Esophagus squamous epithelium (tissue), 5 donors: ENCODE results near the gene GALNT16. TPM values are rescaled to one million over a fixed set of nuclear protein-coding genes. Genes with fewer than 3 reads are reported as not detected.

Experiments used
- DNase-seq: peaks from one replicate; lab custom pipeline; 2025; lab: John Stamatoyannopoulos, UW
- H3K27ac ChIP-seq, 4 donors: fragments of 200-600 bp; sonication (generic); one replicate each; pipeline ENCODE4 v1.5.1; 2016 to 2019; ENCODE audit warnings: mild to moderate bottlenecking in 1 of 4
- H3K27me3 ChIP-seq, 4 donors: fragments of 200-600 bp; sonication (generic); 1 replicate in 3 of 4; 2 replicates in 1 of 4; pipeline versions ENCODE4 v1.5.1 to v1.6.0; 2017 to 2021; ENCODE audit warnings: antibody characterized with exemption in 1 of 4
- H3K36me3 ChIP-seq, 3 donors: fragments of 200-600 bp; sonication (generic); one replicate each; pipeline ENCODE4 v1.5.1; 2016 to 2019
- H3K4me1 ChIP-seq, 3 donors: fragments of 200-600 bp; sonication (generic); one replicate each; pipeline ENCODE4 v1.5.1; 2017 to 2019
- H3K4me3 ChIP-seq, 4 donors: fragments of 200-600 bp; sonication (generic); 1 replicate in 3 of 4; 2 replicates in 1 of 4; pipeline ENCODE4 v1.5.1; 2016 to 2019; ENCODE audit warnings: mild to moderate bottlenecking in 2 of 4, moderate library complexity in 1 of 4
- H3K9me3 ChIP-seq, 3 donors: fragments of 200-600 bp; sonication (generic); one replicate each; pipeline ENCODE4 v1.5.1; 2016 to 2019
- CTCF ChIP-seq, 6 experiments: fragments of 450-650 bp in 4 of 6; fragments of 200-600 bp in 2 of 6; sonication (generic) in 2 of 6; IDR thresholded peaks; one replicate each; pipeline ENCODE4 v1.5.1; 2016 to 2019; ENCODE audit warnings: antibody characterized with exemption in 6 of 6, mild to moderate bottlenecking in 4 of 6, moderate library complexity in 4 of 6
- POLR2A ChIP-seq, 4 donors: fragments of 450-650 bp; IDR thresholded peaks; one replicate each; pipeline ENCODE4 v1.6.1; 2017; ENCODE audit warnings: antibody characterized with exemption in 4 of 4, mild to moderate bottlenecking in 4 of 4, moderate library complexity in 3 of 4
- WGBS, 2 donors: methylation state at CpG; one replicate each; pipeline ENCODE4 v1.1.5; 2018; 5-methylcytosine and 5-hydroxymethylcytosine counted together
- intact Hi-C: fragments of 100-400 bp; cut with DNase I; formaldehyde crosslinking; loops from one replicate; pipeline ENCODE4 v1.15.0; 2022
- total RNA-seq, 4 donors: library from RNA; depleted of rRNA; stranded (reverse); fragments of >200 nt; gene quantifications; one replicate each; pipeline ENCODE4 v1.1.0, GENCODE V29; 2016
- donor health status: DM: yes; HTN: yes; CAD: no.

GALNT16 gene
- total RNA-seq, 4 donors from 2014 or later = 0.11 to 2.7 (median 1.3) TPM

- intact Hi-C loops = no loop called here
- Histone ChIP-seq H3K4me3 (no peak overlapping the region), H3K27ac (no peak overlapping the region), H3K36me3 (no peaks in the 10 kb centered on the region), H3K4me1 (peaks cover 0 to 8% (median 5%) of the 10 kb centered on the region in 3 donors), H3K27me3 (no peaks in the 10 kb centered on the region), H3K9me3 (no peaks in the 10 kb centered on the region)
- no peak for DNase-seq
- TF ChIP-seq POLR2A (IDR thresholded peaks at IDR 0.05) = no peak
- TF ChIP-seq CTCF (IDR thresholded peaks at IDR 0.05) = no peak
- 49 to 60% methylated on average over 3 to 4 of the region's 4 CpGs for WGBS, 2 donors
Observed at GRCh38 chr14:69300601-69301221, 40.8 kb downstream of the GALNT16 start.

DNA sequence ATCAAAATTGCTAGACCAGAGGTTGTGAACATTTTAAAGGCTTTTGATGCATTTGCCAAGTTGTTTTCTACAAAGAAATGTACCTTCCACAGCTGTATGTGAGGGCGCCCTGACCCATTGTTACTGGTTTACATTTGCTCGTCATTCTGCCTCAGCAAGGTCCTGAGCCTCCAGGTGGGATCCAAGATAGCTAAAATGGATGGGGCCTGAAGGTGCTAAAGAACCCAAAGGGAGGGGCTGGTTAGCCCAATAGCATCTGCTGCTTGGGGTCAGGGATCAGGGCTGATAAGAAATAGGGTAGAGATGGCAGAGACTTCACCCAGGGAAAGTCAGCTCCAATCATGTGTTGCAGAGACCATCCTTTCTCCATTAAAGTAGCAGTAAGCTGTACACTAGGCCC, 43.1 kb downstream of the GALNT16 start:
- H3K4me1 ChIP-seq = peaks cover 0 to 8% (median 5%) of the 10 kb centered on the region in 3 donors
- TF ChIP-seq POLR2A (IDR thresholded peaks at IDR 0.05) (no peak), CTCF (IDR thresholded peaks at IDR 0.05) (no peak)
- 94% methylated on average over 2 of the region's 2 CpGs; no CpG with 5 or more reads in 1 of the 2 donors for WGBS, 2 donors
- no peaks in the 10 kb centered on the region for H3K36me3 ChIP-seq
- no peak overlapping the region for H3K27ac ChIP-seq
- intact Hi-C loops = no loop called here
- H3K27me3 ChIP-seq = peaks cover 0 to 13% (median 0%) of the 10 kb centered on the region in 4 donors
- no peak overlapping the region for H3K4me3 ChIP-seq
- no peak for DNase-seq
- H3K9me3 ChIP-seq = no peaks in the 10 kb centered on the region

DNA sequence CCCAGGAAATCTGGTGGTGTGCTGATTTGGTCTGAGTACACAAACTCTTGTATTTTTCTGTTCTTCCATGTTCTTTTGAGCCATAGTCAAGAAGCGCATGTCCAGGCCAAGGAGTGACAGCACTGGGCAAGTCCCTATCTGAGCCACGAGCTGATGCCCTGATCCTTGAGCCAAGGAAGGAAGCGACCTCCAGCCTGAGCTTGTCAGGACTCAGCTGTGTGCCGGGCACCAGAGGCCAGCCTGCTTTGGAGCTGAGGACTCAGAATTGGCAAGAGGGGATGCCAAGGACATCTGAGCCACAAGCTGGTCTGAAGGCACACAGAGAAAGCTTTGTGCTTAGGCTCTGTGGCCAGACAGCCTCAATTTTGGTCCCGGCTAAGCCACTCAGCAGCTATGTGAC, 52.6 kb downstream of the GALNT16 start:
- no peak overlapping the region for H3K27ac ChIP-seq
- no peak overlapping the region for H3K4me3 ChIP-seq
- no peaks in the 10 kb centered on the region for H3K9me3 ChIP-seq
- intact Hi-C loops = no loop called here
- no peak for DNase-seq
- H3K27me3 ChIP-seq = peaks cover 0 to 19% (median 0%) of the 10 kb centered on the region in 4 donors
- WGBS, 2 donors = 69 to 82% methylated on average over 2 to 5 of the region's 5 CpGs
- no peak for TF ChIP-seq POLR2A (IDR thresholded peaks at IDR 0.05)
- TF ChIP-seq CTCF (IDR thresholded peaks at IDR 0.05) = no peak
- H3K4me1 ChIP-seq = peaks cover 6 to 24% (median 10%) of the 10 kb centered on the region in 3 donors
- no peaks in the 10 kb centered on the region for H3K36me3 ChIP-seq

- Histone ChIP-seq H3K4me1 (peaks cover 6 to 29% (median 15%) of the 10 kb centered on the region in 3 donors), H3K27me3 (peaks cover 0 to 14% (median 0%) of the 10 kb centered on the region in 4 donors), H3K9me3 (no peaks in the 10 kb centered on the region), H3K27ac (no peak overlapping the region), H3K4me3 (no peak overlapping the region), H3K36me3 (no peaks in the 10 kb centered on the region)
- WGBS, 2 donors = 92% methylated on average over 4 of the region's 6 CpGs; no CpG with 5 or more reads in 1 of the 2 donors
- intact Hi-C loops = no loop called here
- no peak for DNase-seq
- TF ChIP-seq CTCF (IDR thresholded peaks at IDR 0.05) (no peak), POLR2A (IDR thresholded peaks at IDR 0.05) (no peak)
Observed at GRCh38 chr14:69313176-69313575, 53.2 kb downstream of the GALNT16 start.

DNA sequence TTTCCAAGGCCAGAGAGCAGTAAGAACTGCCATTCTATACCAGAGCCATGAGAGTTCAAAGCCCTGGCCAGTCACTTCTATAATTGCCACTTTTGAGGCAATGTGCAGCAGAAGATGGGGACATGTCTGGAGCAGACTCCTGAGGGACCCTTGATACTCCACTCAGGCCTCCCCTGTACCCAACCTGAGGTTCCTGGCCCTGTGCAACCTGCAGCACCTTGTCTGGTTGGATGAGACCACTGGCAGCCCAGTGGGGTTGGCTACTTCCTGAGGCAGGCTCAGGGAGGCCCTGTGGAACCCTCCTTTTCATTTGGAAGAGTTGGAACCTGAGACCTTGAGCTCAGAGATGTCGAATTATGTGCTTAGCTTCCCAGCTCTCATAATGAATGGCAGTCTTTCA, 54.4 kb downstream of the GALNT16 start:
- peaks cover 6 to 29% (median 15%) of the 10 kb centered on the region in 3 donors for H3K4me1 ChIP-seq
- no peak for DNase-seq
- intact Hi-C loops = no loop called here
- peaks cover 0 to 7% (median 0%) of the 10 kb centered on the region in 4 donors for H3K27me3 ChIP-seq
- 83 to 100% methylated on average over 1 of the region's 1 CpG for WGBS, 2 donors
- TF ChIP-seq CTCF (IDR thresholded peaks at IDR 0.05) (no peak), POLR2A (IDR thresholded peaks at IDR 0.05) (no peak)
- no peak overlapping the region for H3K27ac ChIP-seq
- H3K9me3 ChIP-seq = no peaks in the 10 kb centered on the region
- no peak overlapping the region for H3K4me3 ChIP-seq
- H3K36me3 ChIP-seq = no peaks in the 10 kb centered on the region
